TTC549 (cell line): ENCODE data around the gene SSH3.
A peak's percentile ranks its signal among the peaks of the same experiment; 100 is the strongest.
"Not testable (repeated sequence)": the region's sequence is repeated elsewhere in the genome, so short reads cannot be mapped to it uniquely, and the experiment has no call there.

ENCODE experiments used
- FAIRE-seq: peaks from 2 replicates; lab custom pipeline; 2012; peaks lifted over from hg19 to GRCh38; lab: Jason Lieb, UNC

SSH3 gene

GRCh38 chr11:67303132-67303834 lies at the start of gene SSH3:
Gene SSH3 (plus strand): TSS chr11:67303530. CDS start chr11:67303626, 96 bp downstream.
- FAIRE-seq: no peak

- no peak for FAIRE-seq
These were observed 49.3 kb upstream of the SSH3 start for GRCh38 chr11:67253872-67254624.

DNA sequence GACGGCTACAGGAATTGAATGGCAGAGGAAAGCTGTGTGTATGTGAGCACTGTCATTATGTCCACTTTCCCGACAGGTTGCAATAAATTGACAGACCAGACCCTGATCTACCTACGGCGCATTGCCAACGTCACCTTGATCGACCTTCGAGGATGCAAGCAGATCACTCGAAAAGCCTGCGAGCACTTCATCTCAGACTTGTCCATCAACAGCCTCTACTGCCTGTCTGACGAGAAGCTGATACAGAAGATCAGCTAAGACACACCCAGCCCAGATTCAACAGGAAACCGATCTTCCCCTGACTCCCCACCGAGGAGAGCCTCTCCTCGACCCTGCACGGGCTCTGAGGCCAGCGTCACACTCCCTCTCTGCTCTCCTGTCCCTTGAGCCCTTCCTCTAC lies 48.5 kb upstream of the SSH3 start:
- FAIRE-seq: no peak

- FAIRE-seq: no peak
These were observed 48.0 kb upstream of the SSH3 start for GRCh38 chr11:67255353-67255752.

DNA sequence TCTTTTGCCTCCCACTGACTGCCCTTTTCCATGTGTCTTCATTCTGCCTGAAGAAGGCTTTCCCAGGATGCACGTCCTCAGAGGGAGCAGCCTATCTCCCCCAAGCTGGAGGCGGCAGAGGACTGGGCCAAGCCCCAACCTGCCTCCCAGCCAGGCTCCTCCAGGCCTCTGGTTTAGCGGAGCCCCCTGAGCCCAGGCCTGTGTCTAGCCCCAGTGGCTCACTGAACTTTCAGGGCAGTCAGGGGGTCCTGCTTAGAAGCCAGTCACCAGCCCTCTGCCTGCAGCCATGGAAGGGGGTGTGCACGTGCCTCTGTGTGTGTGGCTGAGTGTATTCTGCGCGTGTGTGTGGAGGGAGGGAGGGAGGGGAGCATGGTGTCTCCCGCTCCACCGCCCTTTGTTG lies 47.5 kb upstream of the SSH3 start:
- FAIRE-seq: no peak

- no peak for FAIRE-seq
These were observed 46.7 kb upstream of the SSH3 start for GRCh38 chr11:67256477-67257135.

- FAIRE-seq: no peak
These were observed 42.9 kb upstream of the SSH3 start for GRCh38 chr11:67260406-67260805.

- FAIRE-seq: not testable (repeated sequence)
These were observed 42.3 kb upstream of the SSH3 start for GRCh38 chr11:67260885-67261639.

GRCh38 chr11:67261640-67261945 lies 41.7 kb upstream of the SSH3 start:
- no peak for FAIRE-seq

DNA sequence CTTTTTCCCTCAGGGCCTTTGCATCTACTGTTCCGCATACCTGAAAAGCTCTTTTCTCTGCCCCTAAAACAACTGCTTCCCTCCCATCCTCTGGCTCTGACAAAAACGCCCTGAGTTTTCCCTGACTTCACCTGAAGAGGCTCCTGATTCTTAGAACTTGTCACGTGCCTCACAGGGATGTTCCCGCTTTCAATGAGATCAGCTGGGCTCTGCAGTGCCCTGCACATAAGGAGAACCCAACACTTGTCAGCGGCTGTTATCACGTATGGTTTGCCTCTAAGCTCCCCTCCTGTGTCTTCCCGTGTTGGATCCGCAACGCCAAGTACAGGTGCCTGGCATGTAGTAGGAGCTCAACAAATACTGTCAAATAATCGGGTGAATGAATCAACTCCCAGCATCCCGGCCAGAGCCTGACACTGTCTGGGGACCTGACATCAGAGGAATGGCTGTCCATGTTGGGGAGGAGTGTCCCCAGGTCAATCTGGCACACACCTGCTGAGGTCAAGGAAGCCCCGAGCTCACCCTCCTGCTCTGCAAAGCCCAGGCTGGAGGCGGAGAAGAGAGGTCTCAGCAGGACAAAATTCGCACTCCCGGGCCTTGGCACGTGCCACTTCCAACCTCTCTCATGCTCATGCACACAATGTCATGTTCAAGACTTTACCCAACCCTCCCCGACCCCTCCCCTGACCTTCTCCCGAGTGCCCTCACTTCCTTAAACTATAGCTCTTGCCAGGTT lies 41.2 kb upstream of the SSH3 start:
- no peak for FAIRE-seq

- FAIRE-seq: peak; percentile 29
These were observed 40.3 kb upstream of the SSH3 start for GRCh38 chr11:67262731-67263675.

- no peak for FAIRE-seq
These were observed 39.1 kb upstream of the SSH3 start for GRCh38 chr11:67264260-67264659.

DNA sequence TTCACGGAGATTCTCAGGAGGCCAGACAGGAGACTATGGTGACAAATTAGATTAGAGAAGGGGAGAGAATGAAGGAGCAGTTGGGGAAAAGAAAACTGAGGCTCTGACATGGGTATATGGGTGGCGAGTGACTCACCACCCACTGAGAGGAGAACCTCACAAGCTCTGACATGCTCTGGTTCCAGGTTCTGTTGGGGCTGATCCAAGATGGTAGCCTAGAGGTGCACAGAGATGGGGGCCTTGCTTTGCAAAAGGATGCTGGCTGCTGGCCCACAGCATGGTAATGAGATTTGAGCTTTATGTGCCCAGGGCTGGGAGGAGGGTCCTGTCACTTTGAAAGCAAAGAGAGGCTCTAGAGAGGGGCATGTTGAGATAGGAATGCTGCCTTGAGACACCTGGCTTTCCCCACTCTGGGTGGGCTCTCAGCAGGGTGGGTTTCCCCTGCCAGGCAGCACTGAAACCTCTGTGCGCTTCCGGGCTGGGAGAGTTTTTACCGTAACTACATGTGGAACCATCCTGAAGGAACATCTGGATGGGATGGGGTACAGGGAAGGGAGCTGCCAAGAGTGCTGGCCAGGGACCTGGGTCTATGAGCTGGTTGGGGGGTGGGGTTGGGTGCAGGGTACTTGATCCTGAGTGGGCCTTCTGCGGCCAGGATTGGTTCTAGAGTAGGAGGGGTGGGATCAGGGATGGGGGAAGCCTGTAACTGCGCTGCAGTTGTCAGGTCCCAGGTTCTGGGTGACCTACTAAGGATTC lies 38.3 kb upstream of the SSH3 start:
- FAIRE-seq: no peak

DNA sequence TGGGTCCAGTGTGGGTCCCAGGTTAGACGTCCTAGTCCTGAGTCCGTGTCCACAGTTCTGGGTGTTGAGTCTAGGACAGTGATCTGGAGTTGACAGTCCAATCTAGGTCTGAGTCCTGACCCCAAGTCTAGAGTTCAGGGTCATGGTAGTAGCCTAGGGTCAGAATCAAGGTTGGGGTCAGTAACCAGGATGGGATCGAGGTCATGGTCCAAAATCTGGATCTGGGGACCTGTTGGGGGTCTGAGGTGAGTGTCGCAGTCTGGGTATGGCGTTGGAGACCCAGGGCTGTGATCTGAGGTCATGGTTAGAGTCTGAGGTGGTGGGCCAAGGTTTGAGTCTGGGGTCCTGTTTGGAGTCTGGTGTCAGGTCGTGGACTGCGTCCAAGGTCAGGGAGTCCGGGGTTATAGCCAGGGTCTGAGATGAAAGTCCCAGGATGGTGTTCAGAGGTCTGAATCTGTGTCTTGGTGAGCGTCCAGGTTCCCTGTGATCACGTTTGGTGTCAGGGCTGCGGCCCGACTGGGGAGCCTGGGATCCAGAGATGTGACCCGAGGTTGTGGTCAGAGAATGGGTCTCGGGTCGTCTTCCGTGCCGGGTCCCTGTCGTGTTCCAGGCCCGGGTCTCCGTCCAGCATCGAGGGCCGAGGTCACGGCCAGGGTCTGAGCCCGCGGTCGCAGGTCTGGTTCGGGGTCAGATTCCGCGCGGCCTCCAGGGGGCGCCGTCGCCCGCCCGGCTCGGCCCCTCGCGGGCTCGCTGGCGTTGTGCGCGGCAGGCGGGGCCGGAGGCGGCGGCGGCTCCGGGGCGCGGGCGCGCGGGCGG lies 37.5 kb upstream of the SSH3 start:
- FAIRE-seq: no peak

GRCh38 chr11:67266449-67267187 lies 36.7 kb upstream of the SSH3 start, which contains the start of gene GRK2:
Gene GRK2 (plus strand): TSS chr11:67266473. CDS start chr11:67266700, 227 bp downstream.
- no peak for FAIRE-seq

GRCh38 chr11:67267188-67268080 lies 35.9 kb upstream of the SSH3 start:
- no peak for FAIRE-seq
